Measurements from ENCODE around the gene STX8.

DNA sequence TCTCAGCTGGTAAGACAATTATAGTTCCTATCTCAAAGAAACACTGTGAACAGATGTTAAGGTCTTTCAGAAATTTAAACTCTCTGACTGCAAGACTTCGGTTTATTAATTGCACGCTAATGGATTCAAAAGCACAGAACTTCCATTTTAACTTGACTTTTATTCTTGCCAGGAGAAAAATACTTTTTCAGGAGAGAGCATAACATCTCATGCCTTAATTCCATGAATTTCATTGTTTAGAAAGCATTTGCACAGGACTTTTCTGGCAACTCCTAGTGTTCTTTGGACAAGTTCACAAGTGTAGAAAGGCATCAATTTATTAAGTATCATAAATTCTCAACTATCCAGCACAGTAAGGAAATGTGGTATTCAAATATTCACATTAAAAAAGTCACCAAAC, 22.4 kb downstream of the STX8 start:
- TF ChIP-seq CTCF (IDR thresholded peaks at IDR 0.05; ENCODE audit: insufficient read depth, low read depth, low read length) (no peak), EZH2 (IDR thresholded peaks at IDR 0.05; ENCODE audit: insufficient read depth, low read length) (no peak)

All from astrocyte (in vitro differentiated cells and primary cell).